Fibroblast of the conjunctiva (primary cell): ENCODE data around the gene CKM.
A peak's percentile ranks its signal among the peaks of the same experiment; 100 is the strongest.

Experiments used
- DNase-seq: peaks from one replicate; pipeline ENCODE4 v3.0.0-alpha.2; 2010; ENCODE audit warnings: low read depth

The CKM gene

GRCh38 chr19:45322744-45323281 is at the start of gene CKM:
TSS of gene CKM (minus strand) at chr19:45322875. CDS start at chr19:45319713, 3,162 bp downstream.
- DNase-seq, result no peak

GRCh38 chr19:45370410-45371204 is 47.9 kb upstream of the CKM start, which contains the start of gene ERCC2:
TSS of gene ERCC2 (minus strand) at chr19:45370573. CDS start at chr19:45370540, 33 bp downstream.
- peak; percentile 94 for DNase-seq

- DNase-seq, result no peak
Measured at GRCh38 chr19:45368737-45369340, 46.2 kb upstream of the CKM start.

- no peak for DNase-seq
Measured at GRCh38 chr19:45368127-45368526, 45.5 kb upstream of the CKM start.

- DNase-seq, result no peak
Measured at GRCh38 chr19:45364696-45365095, 42.0 kb upstream of the CKM start.

- DNase-seq, result no peak
Measured at GRCh38 chr19:45363861-45364459, 41.3 kb upstream of the CKM start.

GRCh38 chr19:45362291-45362690 is 39.6 kb upstream of the CKM start:
- DNase-seq, result no peak

- DNase-seq, result no peak
Measured at GRCh38 chr19:45361608-45362007, 38.9 kb upstream of the CKM start.

GRCh38 chr19:45358213-45358792 is 35.6 kb upstream of the CKM start:
- DNase-seq, result no peak

GRCh38 chr19:45357445-45357783 is 34.7 kb upstream of the CKM start:
- DNase-seq, result no peak

GRCh38 chr19:45356760-45357444 is 34.2 kb upstream of the CKM start:
- no peak for DNase-seq

GRCh38 chr19:45355910-45356309 is 33.2 kb upstream of the CKM start:
- DNase-seq, result no peak

GRCh38 chr19:45355402-45355801 is 32.7 kb upstream of the CKM start:
- no peak for DNase-seq

- DNase-seq, result no peak
Measured at GRCh38 chr19:45354241-45354842, 31.7 kb upstream of the CKM start.

- DNase-seq, result no peak
Measured at GRCh38 chr19:45352914-45353796, 30.5 kb upstream of the CKM start.

- DNase-seq, result no peak
Measured at GRCh38 chr19:45352471-45352870, 29.8 kb upstream of the CKM start.

GRCh38 chr19:45352062-45352461 is 29.4 kb upstream of the CKM start:
- no peak for DNase-seq

GRCh38 chr19:45351401-45351952 is 28.8 kb upstream of the CKM start:
- no peak for DNase-seq

- no peak for DNase-seq
Measured at GRCh38 chr19:45350477-45351058, 27.9 kb upstream of the CKM start.

- no peak for DNase-seq
Measured at GRCh38 chr19:45349430-45349941, 26.8 kb upstream of the CKM start.
